ENCODE data around the gene KLHL15. TPM values are rescaled to one million over a fixed set of nuclear protein-coding genes. Genes with fewer than 3 reads are reported as not detected.

Gene KLHL15
- total and polyA plus RNA-seq, 2 donors from 2014 or later, result 2.2 to 7.2 TPM

DNA sequence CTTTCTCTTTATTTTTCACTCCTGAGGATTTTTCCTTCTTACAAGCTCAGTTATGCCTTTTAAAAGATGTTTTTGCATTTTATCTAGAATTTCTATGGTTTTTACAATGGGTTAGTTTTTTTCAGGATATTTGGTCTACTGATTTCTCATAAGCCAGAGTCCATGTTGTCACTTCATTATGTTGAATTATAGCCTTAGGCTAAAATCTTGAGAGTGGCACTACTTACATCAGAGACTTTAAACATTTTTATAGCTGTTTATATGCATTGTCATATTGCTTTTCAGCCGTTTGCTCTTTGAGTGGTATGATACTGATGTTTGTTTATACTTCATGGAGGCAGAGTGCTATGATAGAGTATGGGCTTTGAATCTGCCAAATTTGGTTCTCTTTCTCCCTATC lies 82.8 kb downstream of the KLHL15 start:
- H3K4me3 ChIP-seq (ENCODE audit: low read length in 3 of 3), result no peak overlapping the region
- DNase-seq, result no peak
- no peak for FAIRE-seq
- no peak overlapping the region for H3K27ac ChIP-seq (ENCODE audit: low read depth in 2 of 2, low read length in 2 of 2)
- H3K27me3 ChIP-seq (ENCODE audit: control insufficient read depth, insufficient read depth, low read length), result no peaks in the 10 kb centered on the region
- no peaks in the 10 kb centered on the region for H3K36me3 ChIP-seq (ENCODE audit: control insufficient read depth in 2 of 3, insufficient read depth in 3 of 3, low read length in 3 of 3)
- H3K4me1 ChIP-seq (ENCODE audit: control insufficient read depth in 2 of 3, insufficient read depth in 2 of 3, low read depth in 1 of 3, low read length in 3 of 3), result no peaks in the 10 kb centered on the region
- no peaks in the 10 kb centered on the region for H3K9me3 ChIP-seq (ENCODE audit: control insufficient read depth in 2 of 3, insufficient read depth in 1 of 3, low read length in 3 of 3)
- intact Hi-C loops (cut with DNase I), result no loop called here
- TF ChIP-seq CTCF (IDR thresholded peaks at IDR 0.05; ENCODE audit: borderline replicate concordance, extremely low read depth, insufficient read depth), result no peak
- no peak overlapping the region for H3K9ac ChIP-seq (ENCODE audit: low read length in 3 of 3)

DNA sequence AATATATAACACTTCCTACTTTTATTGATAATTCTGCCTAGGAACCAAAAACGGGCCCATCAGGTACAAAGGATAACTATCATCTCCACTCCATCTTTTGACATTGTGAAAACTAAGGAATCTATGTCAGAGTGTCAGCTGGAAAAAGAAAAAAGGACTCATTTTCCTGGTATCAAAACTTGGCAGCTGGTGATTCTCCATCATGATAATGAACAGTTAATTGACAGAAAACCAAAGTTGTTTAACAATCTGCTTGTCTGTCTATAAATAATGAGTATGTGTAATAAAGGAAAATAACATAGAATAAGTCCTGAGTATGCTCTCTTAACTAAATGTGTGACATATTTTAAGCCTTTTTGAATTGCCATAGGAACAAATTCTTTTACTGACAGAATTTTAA lies 87.8 kb downstream of the KLHL15 start:
- intact Hi-C loops (cut with DNase I), result no loop called here
- Histone ChIP-seq H3K36me3 (ENCODE audit: control insufficient read depth in 2 of 3, insufficient read depth in 3 of 3, low read length in 3 of 3) (no peaks in the 10 kb centered on the region), H3K9me3 (ENCODE audit: control insufficient read depth in 2 of 3, insufficient read depth in 1 of 3, low read length in 3 of 3) (no peaks in the 10 kb centered on the region), H3K9ac (ENCODE audit: low read length in 3 of 3) (no peak overlapping the region), H3K27ac (ENCODE audit: low read depth in 2 of 2, low read length in 2 of 2) (no peak overlapping the region), H3K27me3 (ENCODE audit: control insufficient read depth, insufficient read depth, low read length) (peaks cover 3% of the 10 kb centered on the region), H3K4me1 (ENCODE audit: control insufficient read depth in 2 of 3, insufficient read depth in 2 of 3, low read depth in 1 of 3, low read length in 3 of 3) (no peaks in the 10 kb centered on the region), H3K4me3 (ENCODE audit: low read length in 3 of 3) (no peak overlapping the region)
- DNase-seq (no peak), FAIRE-seq (no peak)
- no peak for TF ChIP-seq CTCF (IDR thresholded peaks at IDR 0.05; ENCODE audit: borderline replicate concordance, extremely low read depth, insufficient read depth)

DNA sequence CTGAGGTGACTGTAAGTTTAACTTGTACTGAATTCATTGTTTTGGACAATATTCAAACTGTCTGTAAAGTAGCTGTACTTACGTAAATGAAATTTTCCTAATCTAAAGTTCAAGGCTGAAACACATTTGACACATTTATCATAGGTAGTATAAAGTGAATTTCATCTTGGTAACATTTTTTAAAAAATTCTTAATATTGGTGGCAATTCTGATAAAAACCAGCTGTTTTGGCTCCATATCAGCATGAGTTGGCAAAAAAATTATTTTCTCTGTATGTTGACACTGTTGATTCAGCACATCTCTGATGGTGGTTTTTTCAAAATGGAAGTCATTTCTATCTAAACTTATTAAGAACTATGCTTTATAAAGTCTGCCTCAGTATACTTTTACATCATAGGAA lies 88.3 kb downstream of the KLHL15 start:
- Histone ChIP-seq H3K9ac (ENCODE audit: low read length in 3 of 3) (no peak overlapping the region), H3K36me3 (ENCODE audit: control insufficient read depth in 2 of 3, insufficient read depth in 3 of 3, low read length in 3 of 3) (no peaks in the 10 kb centered on the region), H3K4me3 (ENCODE audit: low read length in 3 of 3) (no peak overlapping the region), H3K27me3 (ENCODE audit: control insufficient read depth, insufficient read depth, low read length) (peaks cover 3% of the 10 kb centered on the region), H3K9me3 (ENCODE audit: control insufficient read depth in 2 of 3, insufficient read depth in 1 of 3, low read length in 3 of 3) (no peaks in the 10 kb centered on the region), H3K27ac (ENCODE audit: low read depth in 2 of 2, low read length in 2 of 2) (no peak overlapping the region), H3K4me1 (ENCODE audit: control insufficient read depth in 2 of 3, insufficient read depth in 2 of 3, low read depth in 1 of 3, low read length in 3 of 3) (no peaks in the 10 kb centered on the region)
- no peak for DNase-seq
- FAIRE-seq, result no peak
- intact Hi-C loops (cut with DNase I), result no loop called here
- TF ChIP-seq CTCF (IDR thresholded peaks at IDR 0.05; ENCODE audit: borderline replicate concordance, extremely low read depth, insufficient read depth), result no peak

DNA sequence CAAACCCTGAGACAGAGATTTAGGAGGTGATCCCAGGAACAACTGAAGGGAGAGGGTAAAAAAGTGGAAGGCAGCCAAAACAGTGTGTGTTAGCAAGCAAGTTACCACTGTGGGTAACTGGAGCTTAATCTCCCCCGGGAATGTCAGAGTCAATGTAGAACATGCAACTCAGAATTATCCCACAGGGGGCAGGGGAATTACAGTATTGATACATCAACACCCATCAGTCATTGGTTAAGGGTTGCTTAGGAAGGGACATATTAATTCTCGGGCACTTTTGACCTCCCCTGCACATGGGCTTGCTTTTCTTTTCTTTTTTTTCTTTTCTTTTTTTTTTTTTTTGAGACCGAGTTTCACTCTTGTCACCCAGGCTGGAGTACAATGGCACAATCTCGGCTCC lies 89.9 kb downstream of the KLHL15 start:
- Histone ChIP-seq H3K4me3 (ENCODE audit: low read length in 3 of 3) (no peak overlapping the region), H3K27ac (ENCODE audit: low read depth in 2 of 2, low read length in 2 of 2) (no peak overlapping the region), H3K9ac (ENCODE audit: low read length in 3 of 3) (no peak overlapping the region), H3K4me1 (ENCODE audit: control insufficient read depth in 2 of 3, insufficient read depth in 2 of 3, low read depth in 1 of 3, low read length in 3 of 3) (no peaks in the 10 kb centered on the region), H3K27me3 (ENCODE audit: control insufficient read depth, insufficient read depth, low read length) (peaks cover 3% of the 10 kb centered on the region), H3K9me3 (ENCODE audit: control insufficient read depth in 2 of 3, insufficient read depth in 1 of 3, low read length in 3 of 3) (no peaks in the 10 kb centered on the region), H3K36me3 (ENCODE audit: control insufficient read depth in 2 of 3, insufficient read depth in 3 of 3, low read length in 3 of 3) (no peaks in the 10 kb centered on the region)
- DNase-seq, result no peak
- FAIRE-seq, result no peak
- no peak for TF ChIP-seq CTCF (IDR thresholded peaks at IDR 0.05; ENCODE audit: borderline replicate concordance, extremely low read depth, insufficient read depth)
- intact Hi-C loops (cut with DNase I), result no loop called here

Data from kidney (tissue), 14 donors.